Liver (tissue), 9 donors: Measurements from ENCODE around the gene DENND4A. TPM values are rescaled to one million over a fixed set of nuclear protein-coding genes. Genes with fewer than 3 reads are reported as not detected.

Source experiments
- DNase-seq: peaks from one replicate; pipeline ENCODE4 v3.0.0-alpha.2; 2017; ENCODE audit warnings: low spot score
- H3K27ac ChIP-seq, 2 donors: one replicate each; pipeline ENCODE4 v1.7.0; 2013; ENCODE audit warnings: inconsistent platforms in 2 of 2, low read length in 2 of 2, control low read depth in 1 of 2, low read depth in 1 of 2, mild to moderate bottlenecking in 1 of 2
- H3K27me3 ChIP-seq, 4 donors: one replicate each; pipeline versions ENCODE4 v1.6.1 to v1.7.0; 2013; ENCODE audit warnings: low read length in 3 of 4, inconsistent platforms in 1 of 4, mild to moderate bottlenecking in 1 of 4, moderate library complexity in 1 of 4; ENCODE audit not compliant: control insufficient read depth in 4 of 4, insufficient read depth in 4 of 4
- H3K36me3 ChIP-seq, 4 donors: one replicate each; pipeline versions ENCODE4 v1.6.1 to v1.7.0; 2013; ENCODE audit warnings: low read length in 3 of 4, mild to moderate bottlenecking in 3 of 4, low read depth in 1 of 4, moderate library complexity in 1 of 4; ENCODE audit not compliant: control insufficient read depth in 4 of 4, insufficient read depth in 3 of 4
- H3K4me1 ChIP-seq, 4 donors: one replicate each; pipeline versions ENCODE4 v1.6.1 to v1.7.0; 2013; ENCODE audit warnings: low read length in 3 of 4, mild to moderate bottlenecking in 3 of 4, moderate library complexity in 1 of 4; ENCODE audit not compliant: control insufficient read depth in 4 of 4, insufficient read depth in 4 of 4
- H3K4me3 ChIP-seq, 3 donors: one replicate each; pipeline versions ENCODE4 v1.6.1 to v1.7.0; 2013; ENCODE audit warnings: low read length in 3 of 3, control low read depth in 1 of 3, low read depth in 1 of 3, mild to moderate bottlenecking in 1 of 3
- H3K9ac ChIP-seq, 2 donors: one replicate each; pipeline ENCODE4 v1.7.0; 2013; ENCODE audit warnings: low read length in 2 of 2, mild to moderate bottlenecking in 2 of 2, moderate library complexity in 2 of 2, control low read depth in 1 of 2, low read depth in 1 of 2
- H3K9me3 ChIP-seq, 4 donors: one replicate each; pipeline versions ENCODE4 v1.6.1 to v1.7.0; 2013; ENCODE audit warnings: low read length in 3 of 4; ENCODE audit not compliant: control insufficient read depth in 4 of 4
- ATF3 ChIP-seq: IDR thresholded peaks from 2 replicates; pipeline ENCODE4 v1.6.1; 2016; ENCODE audit warnings: antibody characterized with exemption
- CTCF ChIP-seq: fragments of 150-350 bp; IDR thresholded peaks from 2 replicates; pipeline ENCODE4 v1.5.1; 2017; ENCODE audit warnings: improper control_type of control experiment, low read depth, low read length; ENCODE audit not compliant: missing input control
- EGR1 ChIP-seq, 2 donors: IDR thresholded peaks; 2 replicates each; pipeline ENCODE4 v1.6.1; 2016 to 2018; ENCODE audit warnings: antibody characterized with exemption in 2 of 2, low read depth in 2 of 2
- FOXA1 ChIP-seq: IDR thresholded peaks from 2 replicates; pipeline ENCODE4 v1.6.1; 2016; ENCODE audit warnings: antibody characterized with exemption
- FOXA2 ChIP-seq: IDR thresholded peaks from 2 replicates; pipeline ENCODE4 v1.6.1; 2016; ENCODE audit warnings: antibody characterized with exemption
- GABPA ChIP-seq, 2 donors: IDR thresholded peaks in 1 of 2; conservative IDR thresholded peaks in 1 of 2; 2 replicates each; pipeline ENCODE4 v1.6.1; 2016; ENCODE audit warnings: antibody characterized with exemption in 2 of 2, mild to moderate bottlenecking in 1 of 2, moderate library complexity in 1 of 2
- HNF4A ChIP-seq, 2 donors: conservative IDR thresholded peaks; 2 replicates each; pipeline ENCODE4 v1.6.1; 2016; ENCODE audit warnings: antibody characterized with exemption in 2 of 2, mild to moderate bottlenecking in 2 of 2
- HNF4G ChIP-seq: IDR thresholded peaks from 2 replicates; pipeline ENCODE4 v1.6.1; 2016; ENCODE audit warnings: antibody characterized with exemption
- JUND ChIP-seq, 2 donors: IDR thresholded peaks; 2 replicates each; pipeline ENCODE4 v1.6.1; 2016; ENCODE audit warnings: antibody characterized with exemption in 2 of 2
- NR2F2 ChIP-seq: IDR thresholded peaks from 2 replicates; pipeline ENCODE4 v1.6.1; 2016; ENCODE audit warnings: antibody characterized with exemption
- RAD21 ChIP-seq, 2 donors: IDR thresholded peaks; 2 replicates each; pipeline ENCODE4 v1.6.1; 2016; ENCODE audit warnings: antibody characterized with exemption in 2 of 2, mild to moderate bottlenecking in 2 of 2
- RXRA ChIP-seq, 2 donors: IDR thresholded peaks; 2 replicates each; pipeline ENCODE4 v1.6.1; 2017 to 2018; ENCODE audit warnings: antibody characterized with exemption in 2 of 2, mild to moderate bottlenecking in 1 of 2
- SP1 ChIP-seq: IDR thresholded peaks from 2 replicates; pipeline ENCODE4 v1.6.1; 2018; ENCODE audit warnings: antibody characterized with exemption, mild to moderate bottlenecking
- TAF1 ChIP-seq: conservative IDR thresholded peaks from 2 replicates; pipeline ENCODE4 v1.6.1; 2016; ENCODE audit warnings: antibody characterized with exemption, mild to moderate bottlenecking
- YY1 ChIP-seq: IDR thresholded peaks from 2 replicates; pipeline ENCODE4 v1.6.1; 2016; ENCODE audit warnings: antibody characterized with exemption, mild to moderate bottlenecking
- WGBS: extraction: QIAGEN DNeasy Blood & Tissue Kit; methylation state at CpG from one replicate; pipeline ENCODE4 v1.1.7; 2013; 5-methylcytosine and 5-hydroxymethylcytosine counted together
- polyA plus RNA-seq, 2 donors: library from polyadenylated mRNA; stranded (reverse) in 1 of 2; unstranded in 1 of 2; fragments of 200-250 nt in 1 of 2; fragments of >200 nt in 1 of 2; fragmentation: Nextera tagmentation in 1 of 2; extraction: Ambion mirVana in 1 of 2; gene quantifications; one replicate each; pipeline versions ENCODE4 v1.2.1 to v1.2.3, GENCODE V29; 2013 to 2015
- total RNA-seq, 2 donors: library from RNA; depleted of rRNA; stranded (reverse); fragments of >200 nt; gene quantifications; one replicate each; pipeline ENCODE4 v1.2.3, GENCODE V29; 2014
- TF ChIP-seq, protein P1 (sequence below): IDR thresholded peaks from 2 replicates; pipeline ENCODE4 v1.6.1; 2016; ENCODE audit warnings: antibody characterized with exemption
- TF ChIP-seq, protein P2 (sequence below): IDR thresholded peaks from 2 replicates; pipeline ENCODE4 v1.6.1; 2016; ENCODE audit warnings: antibody characterized with exemption
- TF ChIP-seq, protein P3 (sequence below): IDR thresholded peaks from 2 replicates; pipeline ENCODE4 v1.6.1; 2016; ENCODE audit warnings: antibody characterized with exemption, mild to moderate bottlenecking
- donor health status: healthy.
- donor health status: healthy.
- donor health status: healthy.
- donor health status: healthy.
- donor health status: healthy.

Gene DENND4A
- total and polyA plus RNA-seq, 4 donors: 5.2 to 75.5 (median 23.9) TPM

- Histone ChIP-seq H3K36me3 (no peaks in the 10 kb centered on the region), H3K9ac (no peak overlapping the region), H3K27ac (no peak overlapping the region), H3K4me1 (peaks cover 0 to 6% (median under 1%) of the 10 kb centered on the region in 4 donors), H3K4me3 (no peak overlapping the region), H3K27me3 (no peaks in the 10 kb centered on the region), H3K9me3 (no peaks in the 10 kb centered on the region)
- whole genome bisulfite sequencing: 82% methylated on average over 5 of the region's 5 CpGs
- TF ChIP-seq JUND (IDR thresholded peaks at IDR 0.05): no peak
- TF ChIP-seq YY1: no peak
- TF ChIP-seq FOXA1: no peak
- TF ChIP-seq NR2F2: no peak
- TF ChIP-seq GABPA (IDR thresholded peaks at IDR 0.05 in 1 of 2, conservative IDR thresholded peaks at IDR 0.05 in 1 of 2): no peak
- TF ChIP-seq EGR1 (IDR thresholded peaks at IDR 0.05; ENCODE audit: low read depth in 2 of 2): no peak
- TF ChIP-seq, protein P1, sequence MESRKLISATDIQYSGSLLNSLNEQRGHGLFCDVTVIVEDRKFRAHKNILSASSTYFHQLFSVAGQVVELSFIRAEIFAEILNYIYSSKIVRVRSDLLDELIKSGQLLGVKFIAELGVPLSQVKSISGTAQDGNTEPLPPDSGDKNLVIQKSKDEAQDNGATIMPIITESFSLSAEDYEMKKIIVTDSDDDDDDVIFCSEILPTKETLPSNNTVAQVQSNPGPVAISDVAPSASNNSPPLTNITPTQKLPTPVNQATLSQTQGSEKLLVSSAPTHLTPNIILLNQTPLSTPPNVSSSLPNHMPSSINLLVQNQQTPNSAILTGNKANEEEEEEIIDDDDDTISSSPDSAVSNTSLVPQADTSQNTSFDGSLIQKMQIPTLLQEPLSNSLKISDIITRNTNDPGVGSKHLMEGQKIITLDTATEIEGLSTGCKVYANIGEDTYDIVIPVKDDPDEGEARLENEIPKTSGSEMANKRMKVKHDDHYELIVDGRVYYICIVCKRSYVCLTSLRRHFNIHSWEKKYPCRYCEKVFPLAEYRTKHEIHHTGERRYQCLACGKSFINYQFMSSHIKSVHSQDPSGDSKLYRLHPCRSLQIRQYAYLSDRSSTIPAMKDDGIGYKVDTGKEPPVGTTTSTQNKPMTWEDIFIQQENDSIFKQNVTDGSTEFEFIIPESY: no peak
- no peak for TF ChIP-seq FOXA2
- TF ChIP-seq, protein P2, sequence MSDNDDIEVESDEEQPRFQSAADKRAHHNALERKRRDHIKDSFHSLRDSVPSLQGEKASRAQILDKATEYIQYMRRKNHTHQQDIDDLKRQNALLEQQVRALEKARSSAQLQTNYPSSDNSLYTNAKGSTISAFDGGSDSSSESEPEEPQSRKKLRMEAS: no peak
- no peak for TF ChIP-seq CTCF
- no peak for TF ChIP-seq TAF1
- no peak for TF ChIP-seq RAD21 (IDR thresholded peaks at IDR 0.05)
- TF ChIP-seq ATF3: no peak
- DNase-seq: no peak
These were observed 28.9 kb downstream of the DENND4A start for GRCh38 chr15:65762914-65763787.

DNA sequence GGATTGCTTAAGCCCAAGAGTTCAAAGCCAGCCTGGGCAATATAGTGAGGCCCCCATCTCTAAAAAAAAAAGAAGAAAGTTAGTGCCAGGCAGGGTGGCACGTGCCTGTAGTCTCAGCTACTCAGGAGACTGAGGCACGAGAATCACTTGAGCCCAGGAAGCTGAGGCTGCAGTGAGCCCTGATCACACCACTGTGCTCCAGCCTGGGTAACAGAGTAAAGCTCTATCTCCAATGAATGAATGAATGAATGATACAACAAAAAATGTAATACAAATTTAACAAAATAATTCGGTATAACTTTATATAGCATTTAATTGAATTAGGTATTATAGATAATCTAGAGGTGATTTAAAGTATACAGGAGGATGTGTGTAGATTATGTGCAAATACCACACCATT lies 29.7 kb downstream of the DENND4A start:
- H3K27ac ChIP-seq: no peak overlapping the region
- H3K4me1 ChIP-seq: peaks cover 0 to 6% (median under 1%) of the 10 kb centered on the region in 4 donors
- WGBS: 92% methylated on average over 3 of the region's 3 CpGs
- no peaks in the 10 kb centered on the region for H3K9me3 ChIP-seq
- no peak overlapping the region for H3K4me3 ChIP-seq
- TF ChIP-seq YY1 (no peak), RAD21 (IDR thresholded peaks at IDR 0.05) (no peak), JUND (IDR thresholded peaks at IDR 0.05) (no peak), FOXA2 (no peak), RXRA (IDR thresholded peaks at IDR 0.05) (no peak), CTCF (no peak), TAF1 (no peak), SP1 (no peak), HNF4G (no peak), HNF4A (conservative IDR thresholded peaks at IDR 0.05) (no peak)
- TF ChIP-seq, protein P1: no peak
- TF ChIP-seq, protein P3, sequence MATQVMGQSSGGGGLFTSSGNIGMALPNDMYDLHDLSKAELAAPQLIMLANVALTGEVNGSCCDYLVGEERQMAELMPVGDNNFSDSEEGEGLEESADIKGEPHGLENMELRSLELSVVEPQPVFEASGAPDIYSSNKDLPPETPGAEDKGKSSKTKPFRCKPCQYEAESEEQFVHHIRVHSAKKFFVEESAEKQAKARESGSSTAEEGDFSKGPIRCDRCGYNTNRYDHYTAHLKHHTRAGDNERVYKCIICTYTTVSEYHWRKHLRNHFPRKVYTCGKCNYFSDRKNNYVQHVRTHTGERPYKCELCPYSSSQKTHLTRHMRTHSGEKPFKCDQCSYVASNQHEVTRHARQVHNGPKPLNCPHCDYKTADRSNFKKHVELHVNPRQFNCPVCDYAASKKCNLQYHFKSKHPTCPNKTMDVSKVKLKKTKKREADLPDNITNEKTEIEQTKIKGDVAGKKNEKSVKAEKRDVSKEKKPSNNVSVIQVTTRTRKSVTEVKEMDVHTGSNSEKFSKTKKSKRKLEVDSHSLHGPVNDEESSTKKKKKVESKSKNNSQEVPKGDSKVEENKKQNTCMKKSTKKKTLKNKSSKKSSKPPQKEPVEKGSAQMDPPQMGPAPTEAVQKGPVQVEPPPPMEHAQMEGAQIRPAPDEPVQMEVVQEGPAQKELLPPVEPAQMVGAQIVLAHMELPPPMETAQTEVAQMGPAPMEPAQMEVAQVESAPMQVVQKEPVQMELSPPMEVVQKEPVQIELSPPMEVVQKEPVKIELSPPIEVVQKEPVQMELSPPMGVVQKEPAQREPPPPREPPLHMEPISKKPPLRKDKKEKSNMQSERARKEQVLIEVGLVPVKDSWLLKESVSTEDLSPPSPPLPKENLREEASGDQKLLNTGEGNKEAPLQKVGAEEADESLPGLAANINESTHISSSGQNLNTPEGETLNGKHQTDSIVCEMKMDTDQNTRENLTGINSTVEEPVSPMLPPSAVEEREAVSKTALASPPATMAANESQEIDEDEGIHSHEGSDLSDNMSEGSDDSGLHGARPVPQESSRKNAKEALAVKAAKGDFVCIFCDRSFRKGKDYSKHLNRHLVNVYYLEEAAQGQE: no peak
- H3K27me3 ChIP-seq: no peaks in the 10 kb centered on the region
- no peak overlapping the region for H3K9ac ChIP-seq
- DNase-seq: no peak
- H3K36me3 ChIP-seq: no peaks in the 10 kb centered on the region
